Astrocyte of the spinal cord (primary cell): ENCODE data around the gene VWA7.

Experiments used
- DNase-seq: peaks from one replicate; pipeline ENCODE4 v3.0.0; 2011; ENCODE audit warnings: low read depth, low spot score
- H3K4me3 ChIP-seq: 2 replicates; pipeline ENCODE4 v1.5.1; 2011; ENCODE audit warnings: low read depth, mild to moderate bottlenecking, low read length, moderate library complexity
- CTCF ChIP-seq: IDR thresholded peaks from 2 replicates; pipeline ENCODE4 v1.5.1; 2012; ENCODE audit warnings: low read depth, mild to moderate bottlenecking, low read length, inconsistent platforms
- in situ Hi-C: cut with HindIII; loops from 2 replicates; pipeline ENCODE4 v1.10.0; 2017; ENCODE audit warnings: low sequenced_read_pairs

Gene VWA7

GRCh38 chr6:31734247-31734820, 42.8 kb downstream of the VWA7 start:
- in situ Hi-C loops: no loop called here
- no peak for DNase-seq
- H3K4me3 ChIP-seq: peak overlapping the region; percentile 63
- TF ChIP-seq CTCF: no peak

- TF ChIP-seq CTCF: no peak
- in situ Hi-C loops: no loop called here
- no peak overlapping the region for H3K4me3 ChIP-seq
- DNase-seq: no peak
Measured at GRCh38 chr6:31733734-31734133, 43.4 kb downstream of the VWA7 start.

- DNase-seq: no peak
- no peak for TF ChIP-seq CTCF
- H3K4me3 ChIP-seq: no peak overlapping the region
- in situ Hi-C loops: no loop called here
Measured at GRCh38 chr6:31732029-31732428, 45.1 kb downstream of the VWA7 start.

- DNase-seq: no peak
- peak overlapping the region; percentile 65 for H3K4me3 ChIP-seq
- in situ Hi-C loops: no loop called here
- TF ChIP-seq CTCF: no peak
Measured at GRCh38 chr6:31730631-31731086, 46.5 kb downstream of the VWA7 start.

- H3K4me3 ChIP-seq: peak overlapping the region; percentile 65
- in situ Hi-C loops: no loop called here
- TF ChIP-seq CTCF: peak; percentile 9
- DNase-seq: peak; percentile 91
Measured at GRCh38 chr6:31729979-31730630, 47.0 kb downstream of the VWA7 start.

- DNase-seq: peak; percentile 90
- in situ Hi-C loops: no loop called here
- H3K4me3 ChIP-seq: peak overlapping the region; percentile 65
- peak; percentile 63 for TF ChIP-seq CTCF
Measured at GRCh38 chr6:31729515-31729978, 47.6 kb downstream of the VWA7 start.
